HepG2 (cell line): ENCODE results near the gene AKR1C3. TPM values are rescaled to one million over a fixed set of nuclear protein-coding genes. Genes with fewer than 3 reads are reported as not detected.

ENCODE experiments used
- ATAC-seq: fragments of 200-7000 bp; cut with Tn5 transposase; 3 replicates; pipeline ENCODE4 v1.9.1; 2020; ENCODE audit warnings: mild to moderate bottlenecking, moderate library complexity
- BruUV-seq: library from RNA; stranded (reverse); fragments of 400-500 nt; replicated peaks from 2 replicates; lab custom pipeline; 2021; lab: Mats Ljungman, UMichigan
- CTCF ChIA-PET: fragments of 300-600 bp; formaldehyde crosslinking; extraction: SDS; loops from one replicate; lab custom pipeline; 2021; ENCODE audit warnings: low total read pairs, inconsistent platforms, low intra/inter-chr PET ratio; lab: Yijun Ruan, JAX
- POLR2A ChIA-PET: fragments of 350-600 bp; sonication (Branson Sonifier 250); formaldehyde crosslinking; loops from one replicate; lab custom pipeline; 2020; ENCODE audit warnings: antibody characterized with exemption, inconsistent platforms; lab: Yijun Ruan, JAX
- DNase-seq: peaks from one replicate; pipeline ENCODE4 v3.0.0-alpha.2; 2015; ENCODE audit warnings: low spot score
- FAIRE-seq: peaks from 3 replicates; lab custom pipeline; 2011; peaks lifted over from hg19 to GRCh38; lab: Jason Lieb, UNC
- H2AFZ ChIP-seq: one replicate; pipeline ENCODE4 v1.6.1; 2011; ENCODE audit warnings: low read length, inconsistent platforms
- H3K27ac ChIP-seq: fragments of 300-600 bp; 3 replicates; pipeline ENCODE4 v1.8.0; 2011; ENCODE audit warnings: mixed run types, mild to moderate bottlenecking, mixed read lengths, low read length, inconsistent platforms; ENCODE audit not compliant: insufficient read depth; ENCODE audit errors: extremely low read length
- H3K27me3 ChIP-seq, 2 experiments: fragments of 200-600 bp in 1 of 2; 2 replicates in 1 of 2; 3 replicates in 1 of 2; pipeline versions ENCODE4 v1.6.0 to v1.8.0; 2011; ENCODE audit warnings: low read length in 2 of 2, mild to moderate bottlenecking in 2 of 2, moderate library complexity in 2 of 2, inconsistent platforms in 1 of 2; ENCODE audit not compliant: insufficient read depth in 2 of 2, control insufficient read depth in 1 of 2
- H3K36me3 ChIP-seq, 2 experiments: fragments of 200-600 bp in 1 of 2; replicated peaks in 1 of 2; 2 replicates in 1 of 2; 3 replicates in 1 of 2; pipeline versions ENCODE4 v1.5.1 to v1.8.0; 2011; ENCODE audit warnings: low read length in 2 of 2, inconsistent platforms in 1 of 2; ENCODE audit not compliant: insufficient read depth in 2 of 2, control insufficient read depth in 1 of 2
- H3K4me1 ChIP-seq: 2 replicates; pipeline ENCODE4 v1.5.1; 2012; ENCODE audit warnings: low read length, inconsistent platforms; ENCODE audit not compliant: insufficient read depth
- H3K4me2 ChIP-seq: 2 replicates; pipeline ENCODE4 v1.6.0; 2011; ENCODE audit warnings: low read depth, low read length, inconsistent platforms
- H3K4me3 ChIP-seq, 3 experiments: fragments of 200-600 bp in 1 of 3; sonication (generic), shearing (Covaris generic) in 1 of 3; replicated peaks in 1 of 3; 2 replicates each; pipeline ENCODE4 v1.5.1; 2011 to 2016; ENCODE audit warnings: low read length in 3 of 3, inconsistent platforms in 2 of 3, low read depth in 2 of 3, mild to moderate bottlenecking in 2 of 3, control low read depth in 1 of 3, mixed read lengths in 1 of 3; ENCODE audit not compliant: insufficient read depth in 1 of 3
- H3K79me2 ChIP-seq: one replicate; pipeline ENCODE4 v1.6.1; 2011; ENCODE audit warnings: low read length, inconsistent platforms; ENCODE audit not compliant: insufficient read depth
- H3K9ac ChIP-seq: 2 replicates; pipeline ENCODE4 v1.6.0; 2011; ENCODE audit warnings: mild to moderate bottlenecking, low read depth, low read length, inconsistent platforms; ENCODE audit not compliant: insufficient read depth
- H3K9me3 ChIP-seq: 2 replicates; pipeline ENCODE4 v1.5.1; 2012; ENCODE audit warnings: mild to moderate bottlenecking, low read length
- H4K20me1 ChIP-seq: 2 replicates; pipeline ENCODE4 v1.6.0; 2011; ENCODE audit warnings: inconsistent platforms, mild to moderate bottlenecking, low read length, moderate library complexity; ENCODE audit not compliant: insufficient read depth
- DMAP1 ChIP-seq: IDR thresholded peaks from 2 replicates; pipeline ENCODE4 v1.6.1; 2016
- IRX3 ChIP-seq: sonication (generic); formaldehyde crosslinking; IDR thresholded peaks from 2 replicates; pipeline ENCODE4 v1.8.1; 2023; ENCODE audit warnings: mild to moderate bottlenecking, low read depth, missing genetic modification reagents, borderline replicate concordance
- KDM1A ChIP-seq: IDR thresholded peaks from 2 replicates; pipeline ENCODE4 v1.6.1; 2016; ENCODE audit warnings: missing compliant biosample characterization
- KLF13 ChIP-seq: sonication (generic); formaldehyde crosslinking; IDR thresholded peaks from 2 replicates; pipeline ENCODE4 v1.4.0; 2020; ENCODE audit warnings: mild to moderate bottlenecking, missing genetic modification reagents
- MAFF ChIP-seq: IDR thresholded peaks from 2 replicates; pipeline ENCODE4 v1.6.1; 2011; ENCODE audit warnings: low read depth, low read length, improper control_type of control experiment
- MAFK ChIP-seq, 2 experiments: IDR thresholded peaks in 1 of 2; conservative IDR thresholded peaks in 1 of 2; 2 replicates each; pipeline ENCODE4 v1.6.1; 2011; ENCODE audit warnings: improper control_type of control experiment in 2 of 2, low read length in 2 of 2
- NR2C2 ChIP-seq: sonication (generic); formaldehyde crosslinking; IDR thresholded peaks from 2 replicates; pipeline ENCODE4 v1.4.0; 2020; ENCODE audit warnings: missing genetic modification reagents, mild to moderate bottlenecking, moderate library complexity, borderline replicate concordance
- ZNF44 ChIP-seq: sonication (generic); formaldehyde crosslinking; IDR thresholded peaks from 2 replicates; pipeline ENCODE4 v1.5.1; 2020; ENCODE audit warnings: mild to moderate bottlenecking, missing genetic modification reagents
- ZNF558 ChIP-seq: sonication (generic); formaldehyde crosslinking; IDR thresholded peaks from 2 replicates; pipeline ENCODE4 v1.9.0; 2022; ENCODE audit warnings: mild to moderate bottlenecking, missing genetic modification reagents, borderline replicate concordance
- WGBS: methylation state at CpG from one replicate; pipeline ENCODE4 v1.1.6; 2017; ENCODE audit warnings: low lambda C conversion rate; 5-methylcytosine and 5-hydroxymethylcytosine counted together
- in situ Hi-C: cut with HindIII; loops from 2 replicates; pipeline ENCODE4 v1.10.0; 2017; ENCODE audit warnings: low pct_unique_long_range_greater_than_20kb; ENCODE audit not compliant: extremely low pct_ligation_motif_present
- intact Hi-C: fragments of 100-400 bp; cut with micrococcal nuclease; formaldehyde crosslinking; loops from one replicate; pipeline ENCODE4 v1.10.0; 2022; ENCODE audit not compliant: unreplicated experiment
- polyA plus RNA-seq, 8 experiments: library from polyadenylated mRNA; depleted of rRNA in 3 of 8; stranded (reverse) in 7 of 8; unstranded in 1 of 8; fragments of >200 nt; fragmentation: Illumina TruSeq in 4 of 8; extraction: Trizol in 4 of 8; gene quantifications; 2 replicates each; pipeline versions ENCODE4 v1.2.1 to v1.2.3, GENCODE V29; 2011 to 2016; ENCODE audit warnings: low read depth in 4 of 8, missing spikeins in 1 of 8, mixed read lengths in 1 of 8; ENCODE audit not compliant: insufficient read depth in 1 of 8
- total RNA-seq, 5 experiments: library from RNA; depleted of rRNA; stranded (reverse); fragments of >200 nt; fragmentation: Illumina TruSeq; extraction: Trizol; gene quantifications; 2 replicates each; pipeline ENCODE4 v1.2.3, GENCODE V29; 2016; ENCODE audit warnings: low read depth in 1 of 5
- TF ChIP-seq, protein P1 (sequence below): sonication (generic); formaldehyde crosslinking; IDR thresholded peaks from 2 replicates; pipeline ENCODE4 v1.4.0; 2020; ENCODE audit warnings: mild to moderate bottlenecking, missing genetic modification reagents
- TF ChIP-seq, protein P2 (sequence below): sonication (generic); formaldehyde crosslinking; IDR thresholded peaks from 2 replicates; pipeline ENCODE4 v1.4.0; 2020; ENCODE audit warnings: missing genetic modification reagents

Gene AKR1C3
- total and polyA plus RNA-seq, 2 of the 13 experiments (the other 11 are each of a cell fraction or from before 2014, with no cell fraction given): 368 to 532 TPM

DNA sequence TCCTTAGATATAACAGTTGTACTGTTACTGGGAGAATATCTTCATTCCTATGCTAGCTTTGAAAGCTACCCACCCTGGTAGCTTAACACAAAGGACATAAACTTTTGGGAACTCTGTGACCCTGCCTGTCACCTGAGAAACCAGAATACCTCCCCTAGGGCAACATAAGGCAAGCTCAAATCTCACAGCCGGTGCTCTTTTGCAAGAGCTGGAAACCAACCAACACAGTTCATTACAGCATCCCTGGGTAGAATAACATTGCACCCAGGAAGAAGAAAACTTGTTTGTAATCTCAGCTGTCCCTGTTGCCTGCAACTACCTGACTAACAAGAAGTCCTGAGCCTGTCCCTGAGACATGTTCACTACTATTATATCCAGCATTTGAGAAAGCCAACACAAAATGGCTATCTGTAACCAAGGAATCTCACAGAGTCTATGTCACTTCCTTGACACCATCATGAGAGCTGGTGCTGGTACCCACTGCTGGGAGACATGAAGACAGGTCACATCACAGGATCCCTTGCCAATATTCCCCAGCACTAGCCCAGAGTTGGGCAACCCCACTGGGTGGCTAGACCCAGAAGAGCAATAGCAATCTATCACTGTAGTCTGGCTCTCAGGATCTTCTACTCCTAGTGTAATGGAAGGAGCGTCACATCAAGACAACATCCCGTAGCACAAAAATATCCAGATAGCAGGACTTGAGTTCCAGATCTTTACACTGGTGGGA, 31.3 kb downstream of the AKR1C3 start:
- no peak overlapping the region for H3K4me2 ChIP-seq
- H3K36me3 ChIP-seq: no peaks in the 10 kb centered on the region
- DNase-seq: no peak
- H3K4me1 ChIP-seq: peaks cover 10% of the 10 kb centered on the region; the same call in 1 of the 2 replicates
- in situ Hi-C loops (no loop called here), intact Hi-C loops (no loop called here)
- TF ChIP-seq NR2C2 (CRISPR knock-in tag): no peak
- no peak for TF ChIP-seq IRX3 (CRISPR knock-in tag)
- TF ChIP-seq, protein P1, sequence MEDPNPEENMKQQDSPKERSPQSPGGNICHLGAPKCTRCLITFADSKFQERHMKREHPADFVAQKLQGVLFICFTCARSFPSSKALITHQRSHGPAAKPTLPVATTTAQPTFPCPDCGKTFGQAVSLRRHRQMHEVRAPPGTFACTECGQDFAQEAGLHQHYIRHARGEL: no peak
- no peak for TF ChIP-seq ZNF44 (CRISPR knock-in tag)
- TF ChIP-seq KLF13 (CRISPR knock-in tag): no peak
- no peak for TF ChIP-seq KDM1A (CRISPR knock-in tag)
- TF ChIP-seq ZNF558: no peak
- no peaks in the 10 kb centered on the region for H3K27me3 ChIP-seq
- CTCF ChIA-PET: no interaction called here
- BruUV-seq: no TSS peak
- H3K79me2 ChIP-seq: no peaks in the 10 kb centered on the region
- no peak overlapping the region for H2AFZ ChIP-seq
- no peak overlapping the region for H3K27ac ChIP-seq
- no peak overlapping the region for H3K9ac ChIP-seq
- H3K4me3 ChIP-seq: no peak overlapping the region
- POLR2A ChIA-PET: no interaction called here
- no peak for ATAC-seq
- H3K9me3 ChIP-seq: peaks cover 15% of the 10 kb centered on the region
- no peaks in the 10 kb centered on the region for H4K20me1 ChIP-seq
- no peak for FAIRE-seq
- 93% methylated on average over 3 of the region's 3 CpGs for WGBS

DNA sequence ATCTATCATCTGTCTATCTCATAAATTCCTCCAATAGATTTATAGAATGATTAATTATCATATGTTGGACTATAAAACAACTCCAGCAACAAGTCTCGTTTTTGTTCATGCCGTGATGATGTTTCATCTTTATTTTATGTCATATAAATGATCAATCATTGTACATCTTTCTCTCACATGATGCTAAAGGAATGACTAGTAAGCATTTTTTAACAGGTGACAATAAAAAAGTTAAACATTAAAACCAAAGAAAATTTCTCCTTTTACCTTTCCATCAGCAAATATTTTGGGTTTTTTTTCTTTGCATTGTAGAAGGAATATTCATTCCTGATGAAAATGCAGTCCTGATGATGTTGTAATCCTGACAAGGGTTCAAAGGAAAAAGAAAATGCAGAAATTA, 41.4 kb downstream of the AKR1C3 start:
- ATAC-seq: no peak
- WGBS: 70% methylated on average over 2 of the region's 2 CpGs
- H3K4me1 ChIP-seq: no peaks in the 10 kb centered on the region
- no peak overlapping the region for H2AFZ ChIP-seq
- H3K4me2 ChIP-seq: no peak overlapping the region
- ChIA-PET CTCF (no interaction called here), POLR2A (no interaction called here)
- no peak for FAIRE-seq
- no peaks in the 10 kb centered on the region for H3K79me2 ChIP-seq
- H3K36me3 ChIP-seq: no peaks in the 10 kb centered on the region
- H3K9ac ChIP-seq: no peak overlapping the region
- H3K27me3 ChIP-seq: no peaks in the 10 kb centered on the region
- no peak overlapping the region for H3K4me3 ChIP-seq
- no peak for DNase-seq
- peaks cover 27% of the 10 kb centered on the region for H3K9me3 ChIP-seq
- no peak for TF ChIP-seq DMAP1
- peak; percentile 25 to 63; a peak in 2 of 4 replicates for TF ChIP-seq MAFK (conservative IDR thresholded peaks at IDR 0.05 in 1 of 2, IDR thresholded peaks at IDR 0.05 in 1 of 2; ENCODE audit: low read length in 2 of 2)
- TF ChIP-seq MAFF: peak; percentile 45; the same call in 1 of the 2 replicates
- TF ChIP-seq, protein P2, sequence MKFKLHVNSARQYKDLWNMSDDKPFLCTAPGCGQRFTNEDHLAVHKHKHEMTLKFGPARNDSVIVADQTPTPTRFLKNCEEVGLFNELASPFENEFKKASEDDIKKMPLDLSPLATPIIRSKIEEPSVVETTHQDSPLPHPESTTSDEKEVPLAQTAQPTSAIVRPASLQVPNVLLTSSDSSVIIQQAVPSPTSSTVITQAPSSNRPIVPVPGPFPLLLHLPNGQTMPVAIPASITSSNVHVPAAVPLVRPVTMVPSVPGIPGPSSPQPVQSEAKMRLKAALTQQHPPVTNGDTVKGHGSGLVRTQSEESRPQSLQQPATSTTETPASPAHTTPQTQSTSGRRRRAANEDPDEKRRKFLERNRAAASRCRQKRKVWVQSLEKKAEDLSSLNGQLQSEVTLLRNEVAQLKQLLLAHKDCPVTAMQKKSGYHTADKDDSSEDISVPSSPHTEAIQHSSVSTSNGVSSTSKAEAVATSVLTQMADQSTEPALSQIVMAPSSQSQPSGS (CRISPR knock-in tag): no peak
- intact Hi-C loops: no loop called here
- H3K27ac ChIP-seq: no peak overlapping the region
- no TSS peak for BruUV-seq
- no peaks in the 10 kb centered on the region for H4K20me1 ChIP-seq
- in situ Hi-C loops: no loop called here
